GM12878 (cell line): ENCODE results near the gene SLC1A7. TPM values are rescaled to one million over a fixed set of nuclear protein-coding genes. Genes with fewer than 3 reads are reported as not detected.

Source experiments
- ATAC-seq: fragments of 200-7000 bp; cut with Tn5 transposase; 3 replicates; pipeline ENCODE4 v1.9.1; 2020; ENCODE audit warnings: mild to moderate bottlenecking, moderate library complexity
- BruUV-seq: library from RNA; stranded (reverse); fragments of 400-500 nt; replicated peaks from 2 replicates; lab custom pipeline; 2021; lab: Mats Ljungman, UMichigan
- CTCF ChIA-PET: fragments of 300-600 bp; sonication (Branson Sonifier 250); formaldehyde crosslinking; extraction: SDS; loops from one replicate; lab custom pipeline; 2021; ENCODE audit warnings: inconsistent platforms; lab: Yijun Ruan, JAX
- POLR2A ChIA-PET: fragments of 350-600 bp; formaldehyde crosslinking; extraction: SDS; loops from one replicate; lab custom pipeline; 2021; ENCODE audit warnings: inconsistent platforms; lab: Charles Lee
- RAD21 ChIA-PET: fragments of 300-600 bp; sonication (Branson Sonifier 250); formaldehyde crosslinking; loops from one replicate; lab custom pipeline; 2023; ENCODE audit warnings: antibody characterized with exemption; ENCODE audit not compliant: unreplicated experiment; lab: Charles Lee
- SMC1A ChIA-PET: fragments of 300-600 bp; sonication (Branson Sonifier 250); formaldehyde crosslinking; loops from one replicate; lab custom pipeline; 2023; ENCODE audit not compliant: unreplicated experiment, uncharacterized antibody; lab: Charles Lee
- DNase-seq: peaks from one replicate; pipeline ENCODE4 v3.0.0-alpha.2; 2011; ENCODE audit warnings: low read depth, low spot score
- FAIRE-seq: peaks from 3 replicates; lab custom pipeline; 2011; peaks lifted over from hg19 to GRCh38; lab: Jason Lieb, UNC
- H2AFZ ChIP-seq: 2 replicates; pipeline ENCODE4 v1.6.0; 2011; ENCODE audit warnings: low read depth, low read length, control low read depth; ENCODE audit not compliant: control insufficient read depth
- H3K27ac ChIP-seq: 2 replicates; pipeline ENCODE4 v1.5.1; 2011; ENCODE audit warnings: control low read depth; ENCODE audit not compliant: control insufficient read depth, insufficient read depth
- H3K27me3 ChIP-seq, 2 experiments: replicated peaks in 1 of 2; 2 replicates each; pipeline versions ENCODE4 v1.6.0 to v1.6.1; 2011; ENCODE audit warnings: low read length in 1 of 2; ENCODE audit not compliant: control insufficient read depth in 2 of 2, insufficient read depth in 2 of 2
- H3K36me3 ChIP-seq, 2 experiments: 2 replicates each; pipeline ENCODE4 v1.5.1; 2011; ENCODE audit warnings: low read length in 1 of 2; ENCODE audit not compliant: control insufficient read depth in 2 of 2, insufficient read depth in 2 of 2
- H3K4me1 ChIP-seq: 2 replicates; pipeline ENCODE4 v1.6.1; 2011; ENCODE audit warnings: mild to moderate bottlenecking, low read length, moderate library complexity, mixed read lengths; ENCODE audit not compliant: control insufficient read depth, insufficient read depth
- H3K4me2 ChIP-seq: 2 replicates; pipeline ENCODE4 v1.6.0; 2011; ENCODE audit warnings: control low read depth; ENCODE audit not compliant: control insufficient read depth, insufficient read depth
- H3K4me3 ChIP-seq: fragments of 200-600 bp; sonication (generic); 2 replicates; pipeline ENCODE4 v1.5.1; 2016
- H3K79me2 ChIP-seq: 2 replicates; pipeline ENCODE4 v1.6.0; 2011; ENCODE audit warnings: low read length; ENCODE audit not compliant: control insufficient read depth, insufficient read depth
- H3K9ac ChIP-seq: 2 replicates; pipeline ENCODE4 v1.8.0; 2011; ENCODE audit warnings: low read length, control low read depth, mixed read lengths; ENCODE audit not compliant: control insufficient read depth, insufficient read depth
- H3K9me3 ChIP-seq: replicated peaks from 3 replicates; pipeline ENCODE4 v1.5.1; 2011; ENCODE audit warnings: mild to moderate bottlenecking, low read length; ENCODE audit not compliant: control insufficient read depth, insufficient read depth
- H4K20me1 ChIP-seq: 2 replicates; pipeline ENCODE4 v1.6.0; 2011; ENCODE audit not compliant: control insufficient read depth, insufficient read depth
- BACH1 ChIP-seq: fragments of 450-650 bp; IDR thresholded peaks from 2 replicates; pipeline ENCODE4 v1.6.1; 2017; ENCODE audit warnings: mild to moderate bottlenecking, borderline replicate concordance
- CEBPB ChIP-seq, 2 experiments: fragments of 150-350 bp in 1 of 2; IDR thresholded peaks; 2 replicates each; pipeline ENCODE4 v1.6.1; 2012 to 2014; ENCODE audit warnings: low read depth in 2 of 2, low read length in 2 of 2, borderline replicate concordance in 1 of 2, inconsistent platforms in 1 of 2
- FOS ChIP-seq: IDR thresholded peaks from 3 replicates; pipeline ENCODE4 v1.6.1; 2011; ENCODE audit warnings: borderline replicate concordance; ENCODE audit not compliant: insufficient read length; ENCODE audit errors: extremely low read depth
- GABPA ChIP-seq: IDR thresholded peaks from 2 replicates; pipeline ENCODE4 v1.6.1; 2014; ENCODE audit warnings: antibody characterized with exemption, low read depth, mild to moderate bottlenecking, inconsistent platforms
- IKZF1 ChIP-seq: fragments of 450-650 bp; conservative IDR thresholded peaks from 2 replicates; pipeline ENCODE4 v1.6.1; 2017; ENCODE audit warnings: antibody characterized with exemption, mild to moderate bottlenecking
- LARP7 ChIP-seq: fragments of 450-650 bp; IDR thresholded peaks from 2 replicates; pipeline ENCODE4 v1.6.1; 2017; ENCODE audit warnings: mild to moderate bottlenecking
- MEF2A ChIP-seq: IDR thresholded peaks from 2 replicates; pipeline ENCODE4 v1.6.1; 2011; ENCODE audit warnings: low read depth, mild to moderate bottlenecking, low read length, moderate library complexity; ENCODE audit not compliant: insufficient read depth
- MEF2B ChIP-seq: fragments of 450-650 bp; IDR thresholded peaks from 2 replicates; pipeline ENCODE4 v1.6.1; 2018; ENCODE audit warnings: mild to moderate bottlenecking, moderate library complexity; ENCODE audit not compliant: partially characterized antibody, poor library complexity, severe bottlenecking
- MYC ChIP-seq: IDR thresholded peaks from 2 replicates; pipeline ENCODE4 v1.6.1; 2011; ENCODE audit warnings: mild to moderate bottlenecking, low read length, moderate library complexity, inconsistent platforms; ENCODE audit not compliant: insufficient read depth, insufficient replicate concordance, insufficient read length, severe bottlenecking
- NR2C1 ChIP-seq: fragments of 450-650 bp; IDR thresholded peaks from 2 replicates; pipeline ENCODE4 v1.6.1; 2017; ENCODE audit warnings: antibody characterized with exemption, mild to moderate bottlenecking, moderate library complexity
- POLR2A ChIP-seq: IDR thresholded peaks from 2 replicates; pipeline ENCODE4 v1.6.1; 2011; ENCODE audit warnings: low read depth, mild to moderate bottlenecking, low read length
- RAD21 ChIP-seq: IDR thresholded peaks from 2 replicates; pipeline ENCODE4 v1.6.1; 2011; ENCODE audit warnings: mild to moderate bottlenecking, low read depth, low read length, moderate library complexity; ENCODE audit not compliant: insufficient read depth
- RUNX3 ChIP-seq: IDR thresholded peaks from 2 replicates; pipeline ENCODE4 v1.6.1; 2012; ENCODE audit warnings: low read length, inconsistent platforms
- SP1 ChIP-seq: IDR thresholded peaks from one replicate; pipeline ENCODE4 v1.6.1; 2011; ENCODE audit warnings: low read depth, low read length
- STAT1 ChIP-seq: fragments of 450-650 bp; conservative IDR thresholded peaks from 2 replicates; pipeline ENCODE4 v1.6.1; 2014; ENCODE audit warnings: antibody characterized with exemption, mild to moderate bottlenecking
- TBL1XR1 ChIP-seq: IDR thresholded peaks from 2 replicates; pipeline ENCODE4 v1.6.1; 2012; ENCODE audit warnings: low read depth, low read length, improper control_type of control experiment
- ZBTB4 ChIP-seq: fragments of 450-650 bp; formaldehyde crosslinking; IDR thresholded peaks from 2 replicates; pipeline ENCODE4 v1.4.0; 2022; ENCODE audit warnings: mild to moderate bottlenecking, moderate library complexity
- ZNF384 ChIP-seq: IDR thresholded peaks from 2 replicates; pipeline ENCODE4 v1.6.1; 2012; ENCODE audit warnings: low read depth, mild to moderate bottlenecking, low read length, improper control_type of control experiment, borderline replicate concordance
- WGBS: methylation state at CpG from one replicate; pipeline ENCODE4 v1.1.6; 2016; ENCODE audit warnings: low lambda C conversion rate; ENCODE audit not compliant: insufficient replicate concordance, insufficient coverage; ENCODE audit errors: missing lambda C conversion rate; 5-methylcytosine and 5-hydroxymethylcytosine counted together
- in situ Hi-C: fragments of 300-500 bp; cut with MboI; formaldehyde crosslinking; loops from 9 replicates; pipeline ENCODE4 v1.14.3; 2018; ENCODE audit warnings: mixed read lengths
- intact Hi-C: fragments of 100-400 bp; cut with micrococcal nuclease; formaldehyde crosslinking; loops from one replicate; pipeline ENCODE4 v1.14.2; 2022; ENCODE audit not compliant: unreplicated experiment
- polyA plus RNA-seq, 11 experiments: library from polyadenylated mRNA; depleted of rRNA in 4 of 11; unstranded in 6 of 11; stranded (reverse) in 5 of 11; fragments of >200 nt; fragmentation: Nextera tagmentation in 4 of 11; fragmentation: Illumina TruSeq in 1 of 11; extraction: Ambion mirVana in 4 of 11; extraction: Trizol in 1 of 11; gene quantifications; 1 replicate in 1 of 11; 2 replicates in 10 of 11; pipeline versions ENCODE4 v1.2.1 to v1.2.3, GENCODE V29; 2011 to 2016; ENCODE audit warnings: inconsistent platforms in 2 of 11, missing spikeins in 2 of 11, low read depth in 1 of 11
- total RNA-seq, 4 experiments: library from RNA; depleted of rRNA in 3 of 4; stranded (reverse); fragments of >200 nt in 3 of 4; fragmentation: Illumina TruSeq in 1 of 4; extraction: Trizol in 1 of 4; gene quantifications; 2 replicates each; pipeline versions ENCODE4 v1.2.1 to v1.2.3, GENCODE V29; 2013 to 2021
- TF ChIP-seq, protein P1 (sequence below): IDR thresholded peaks from 2 replicates; pipeline ENCODE4 v1.6.1; 2012; ENCODE audit warnings: mild to moderate bottlenecking, low read depth, low read length

SLC1A7 gene
- total and polyA plus RNA-seq, 10 of the 15 experiments (the other 5 are each of a cell fraction or from before 2014, with no cell fraction given), result not detected

DNA sequence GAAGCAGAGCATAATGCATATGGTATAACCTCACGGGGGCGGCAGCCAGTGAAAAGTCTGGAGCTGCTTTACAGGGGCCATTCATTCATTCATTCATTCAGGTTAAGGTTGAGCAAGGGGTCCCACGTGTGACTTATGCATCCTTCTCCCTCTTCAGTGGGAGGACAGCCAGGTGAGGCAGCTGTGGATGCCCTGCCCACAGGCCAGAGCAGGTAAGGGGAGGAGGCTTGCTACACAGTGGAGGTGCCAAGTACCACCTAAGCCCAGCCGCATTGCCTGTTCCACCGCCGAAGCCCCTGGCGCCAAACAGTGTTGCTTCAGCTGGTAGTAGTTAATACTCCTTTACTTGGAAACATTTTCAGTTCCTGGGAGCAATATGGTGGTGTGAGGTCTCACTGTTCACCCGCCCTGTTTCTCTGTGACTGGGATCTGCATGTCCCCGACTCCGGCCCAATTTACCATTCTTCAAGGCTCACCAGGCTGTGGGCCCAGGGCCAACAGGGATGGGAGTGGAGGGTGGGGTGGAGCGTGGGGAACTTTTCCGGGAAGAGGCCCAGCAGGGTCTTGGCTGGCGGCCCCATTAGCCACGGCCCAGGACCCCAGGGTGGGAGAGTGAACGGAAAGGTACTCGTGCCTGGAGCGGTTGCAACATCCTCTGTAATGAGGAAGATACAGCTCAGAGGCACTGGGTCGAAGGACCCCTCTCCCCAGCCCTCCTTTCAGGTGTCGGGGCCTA, 81.1 kb downstream of the SLC1A7 start:
- intact Hi-C loops (no loop called here), in situ Hi-C loops (no loop called here)
- CTCF ChIA-PET, result no interaction called here
- Histone ChIP-seq H3K36me3 (no peaks in the 10 kb centered on the region), H3K9me3 (no peaks in the 10 kb centered on the region), H3K4me1 (no peaks in the 10 kb centered on the region), H3K27ac (no peak overlapping the region), H2AFZ (no peak overlapping the region), H3K4me3 (no peak overlapping the region), H3K79me2 (no peaks in the 10 kb centered on the region), H3K4me2 (no peak overlapping the region), H3K27me3 (peaks cover 5 to 10% of the 10 kb centered on the region in 2 experiments), H3K9ac (no peak overlapping the region), H4K20me1 (no peaks in the 10 kb centered on the region)
- DNase-seq (no peak), FAIRE-seq (no peak), ATAC-seq (no peak)
- BruUV-seq, result no TSS peak
- RAD21 ChIA-PET, result no interaction called here
- SMC1A ChIA-PET, result interaction anchor here (1.0 kb wide), 1 partner anchor 12 kb away, joined by 3 read pairs; no protein-coding TSS in a partner anchor
- POLR2A ChIA-PET, result no interaction called here
- 65% methylated on average over 19 of the region's 19 CpGs for WGBS
- no peak for TF ChIP-seq MYC
- TF ChIP-seq FOS, result no peak
- TF ChIP-seq RAD21, result no peak
- no peak for TF ChIP-seq MEF2A
- no peak for TF ChIP-seq LARP7
- TF ChIP-seq STAT1, result no peak
- no peak for TF ChIP-seq NR2C1
- TF ChIP-seq, protein P1, sequence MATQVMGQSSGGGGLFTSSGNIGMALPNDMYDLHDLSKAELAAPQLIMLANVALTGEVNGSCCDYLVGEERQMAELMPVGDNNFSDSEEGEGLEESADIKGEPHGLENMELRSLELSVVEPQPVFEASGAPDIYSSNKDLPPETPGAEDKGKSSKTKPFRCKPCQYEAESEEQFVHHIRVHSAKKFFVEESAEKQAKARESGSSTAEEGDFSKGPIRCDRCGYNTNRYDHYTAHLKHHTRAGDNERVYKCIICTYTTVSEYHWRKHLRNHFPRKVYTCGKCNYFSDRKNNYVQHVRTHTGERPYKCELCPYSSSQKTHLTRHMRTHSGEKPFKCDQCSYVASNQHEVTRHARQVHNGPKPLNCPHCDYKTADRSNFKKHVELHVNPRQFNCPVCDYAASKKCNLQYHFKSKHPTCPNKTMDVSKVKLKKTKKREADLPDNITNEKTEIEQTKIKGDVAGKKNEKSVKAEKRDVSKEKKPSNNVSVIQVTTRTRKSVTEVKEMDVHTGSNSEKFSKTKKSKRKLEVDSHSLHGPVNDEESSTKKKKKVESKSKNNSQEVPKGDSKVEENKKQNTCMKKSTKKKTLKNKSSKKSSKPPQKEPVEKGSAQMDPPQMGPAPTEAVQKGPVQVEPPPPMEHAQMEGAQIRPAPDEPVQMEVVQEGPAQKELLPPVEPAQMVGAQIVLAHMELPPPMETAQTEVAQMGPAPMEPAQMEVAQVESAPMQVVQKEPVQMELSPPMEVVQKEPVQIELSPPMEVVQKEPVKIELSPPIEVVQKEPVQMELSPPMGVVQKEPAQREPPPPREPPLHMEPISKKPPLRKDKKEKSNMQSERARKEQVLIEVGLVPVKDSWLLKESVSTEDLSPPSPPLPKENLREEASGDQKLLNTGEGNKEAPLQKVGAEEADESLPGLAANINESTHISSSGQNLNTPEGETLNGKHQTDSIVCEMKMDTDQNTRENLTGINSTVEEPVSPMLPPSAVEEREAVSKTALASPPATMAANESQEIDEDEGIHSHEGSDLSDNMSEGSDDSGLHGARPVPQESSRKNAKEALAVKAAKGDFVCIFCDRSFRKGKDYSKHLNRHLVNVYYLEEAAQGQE, result no peak
- TF ChIP-seq ZBTB4 (CRISPR knock-in tag), result no peak
- no peak for TF ChIP-seq SP1
- TF ChIP-seq IKZF1, result no peak
- no peak for TF ChIP-seq RUNX3
- TF ChIP-seq BACH1, result no peak
- no peak for TF ChIP-seq TBL1XR1
- TF ChIP-seq POLR2A, result no peak
- TF ChIP-seq CEBPB (IDR thresholded peaks at IDR 0.05; ENCODE audit: borderline replicate concordance in 1 of 2, low read depth in 2 of 2, low read length in 2 of 2), result no peak
- TF ChIP-seq MEF2B, result no peak
- TF ChIP-seq GABPA, result no peak
- TF ChIP-seq ZNF384, result no peak
